Ovary (tissue), 3 donors: Measurements from ENCODE around the gene WNT7A.

Source experiments
- CTCF ChIP-seq, 3 donors: fragments of 450-650 bp in 2 of 3; fragments of 200-600 bp in 1 of 3; IDR thresholded peaks; one replicate each; pipeline versions ENCODE4 v1.5.1 to v1.8.0; 2016 to 2022; ENCODE audit warnings: antibody characterized with exemption in 3 of 3, mild to moderate bottlenecking in 1 of 3
- EP300 ChIP-seq: sonication (generic); formaldehyde crosslinking; IDR thresholded peaks from one replicate; pipeline ENCODE4 v1.6.1; 2017; ENCODE audit warnings: antibody characterized with exemption
- donor health status: DM: no; HTN: no; CAD: no.

- TF ChIP-seq EP300 (no peak), CTCF (IDR thresholded peaks at IDR 0.05) (no peak)
Measured at GRCh38 chr3:13863382-13863952, 16.4 kb downstream of the WNT7A start.
